Activated T-cell treated with anti-CD3 and anti-CD28 coated beads for 1 hour (primary cell): ENCODE data around the gene COL6A1.

Source experiments
- DNase-seq: peaks from one replicate; pipeline ENCODE4 v3.0.0-alpha.2; 2020; ENCODE audit warnings: low read depth

The COL6A1 gene

GRCh38 chr21:46007492-46007868 is 25.9 kb downstream of the COL6A1 start:
- DNase-seq = no peak

GRCh38 chr21:46008893-46009621 is 27.5 kb downstream of the COL6A1 start:
- DNase-seq = no peak

- no peak for DNase-seq
Measured at GRCh38 chr21:46009951-46010705, 28.6 kb downstream of the COL6A1 start.

GRCh38 chr21:46011267-46011967 is 29.8 kb downstream of the COL6A1 start:
- no peak for DNase-seq

GRCh38 chr21:46012154-46012553 is 30.6 kb downstream of the COL6A1 start:
- DNase-seq = no peak

GRCh38 chr21:46014828-46015227 is 33.3 kb downstream of the COL6A1 start:
- DNase-seq = no peak

- no peak for DNase-seq
Measured at GRCh38 chr21:46017148-46017547, 35.6 kb downstream of the COL6A1 start.

GRCh38 chr21:46017695-46018094 is 36.1 kb downstream of the COL6A1 start:
- no peak for DNase-seq

GRCh38 chr21:46018615-46019014 is 37.0 kb downstream of the COL6A1 start:
- DNase-seq = no peak

GRCh38 chr21:46020581-46020980 is 39.0 kb downstream of the COL6A1 start:
- no peak for DNase-seq

GRCh38 chr21:46021398-46021797 is 39.8 kb downstream of the COL6A1 start:
- no peak for DNase-seq

GRCh38 chr21:46021978-46022544 is 40.5 kb downstream of the COL6A1 start:
- DNase-seq = no peak

GRCh38 chr21:46022551-46023525 is 41.3 kb downstream of the COL6A1 start:
- no peak for DNase-seq

GRCh38 chr21:46023555-46023954 is 42.0 kb downstream of the COL6A1 start:
- DNase-seq = no peak

GRCh38 chr21:46024141-46024540 is 42.6 kb downstream of the COL6A1 start:
- no peak for DNase-seq

- DNase-seq = no peak
Measured at GRCh38 chr21:46025113-46025770, 43.7 kb downstream of the COL6A1 start.

GRCh38 chr21:46027851-46028493 is 46.4 kb downstream of the COL6A1 start:
- DNase-seq = no peak

- DNase-seq = no peak
Measured at GRCh38 chr21:46028573-46029091, 47.1 kb downstream of the COL6A1 start.

GRCh38 chr21:46029186-46029924 is 47.8 kb downstream of the COL6A1 start:
- no peak for DNase-seq
